Measurements from ENCODE around the gene HAP1.

Gene HAP1

DNA sequence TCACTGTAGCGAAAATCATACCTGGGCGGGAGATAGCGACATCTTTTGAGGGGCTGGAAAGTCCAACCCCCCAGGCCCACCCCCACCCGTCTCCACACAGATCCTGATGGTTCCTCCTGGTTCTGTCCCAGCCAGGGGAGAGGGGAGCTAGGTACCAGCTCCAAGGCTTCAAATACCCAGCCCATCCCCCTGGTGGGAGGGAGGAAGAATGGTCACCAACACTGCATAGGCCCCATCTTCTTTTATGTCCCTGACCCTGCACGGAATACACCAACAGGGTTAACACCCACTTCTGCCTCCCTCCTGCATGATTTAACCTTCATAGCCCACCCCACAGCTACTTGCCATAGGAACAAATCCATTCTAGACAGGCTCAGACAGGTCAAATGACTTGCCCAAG lies 9.3 kb downstream of the HAP1 start:
- TF ChIP-seq, protein P1, sequence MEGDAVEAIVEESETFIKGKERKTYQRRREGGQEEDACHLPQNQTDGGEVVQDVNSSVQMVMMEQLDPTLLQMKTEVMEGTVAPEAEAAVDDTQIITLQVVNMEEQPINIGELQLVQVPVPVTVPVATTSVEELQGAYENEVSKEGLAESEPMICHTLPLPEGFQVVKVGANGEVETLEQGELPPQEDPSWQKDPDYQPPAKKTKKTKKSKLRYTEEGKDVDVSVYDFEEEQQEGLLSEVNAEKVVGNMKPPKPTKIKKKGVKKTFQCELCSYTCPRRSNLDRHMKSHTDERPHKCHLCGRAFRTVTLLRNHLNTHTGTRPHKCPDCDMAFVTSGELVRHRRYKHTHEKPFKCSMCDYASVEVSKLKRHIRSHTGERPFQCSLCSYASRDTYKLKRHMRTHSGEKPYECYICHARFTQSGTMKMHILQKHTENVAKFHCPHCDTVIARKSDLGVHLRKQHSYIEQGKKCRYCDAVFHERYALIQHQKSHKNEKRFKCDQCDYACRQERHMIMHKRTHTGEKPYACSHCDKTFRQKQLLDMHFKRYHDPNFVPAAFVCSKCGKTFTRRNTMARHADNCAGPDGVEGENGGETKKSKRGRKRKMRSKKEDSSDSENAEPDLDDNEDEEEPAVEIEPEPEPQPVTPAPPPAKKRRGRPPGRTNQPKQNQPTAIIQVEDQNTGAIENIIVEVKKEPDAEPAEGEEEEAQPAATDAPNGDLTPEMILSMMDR (conservative IDR thresholded peaks at IDR 0.05; ENCODE audit: low read depth, low read length), result no peak
- H3K9ac ChIP-seq, result no peak overlapping the region

DNA sequence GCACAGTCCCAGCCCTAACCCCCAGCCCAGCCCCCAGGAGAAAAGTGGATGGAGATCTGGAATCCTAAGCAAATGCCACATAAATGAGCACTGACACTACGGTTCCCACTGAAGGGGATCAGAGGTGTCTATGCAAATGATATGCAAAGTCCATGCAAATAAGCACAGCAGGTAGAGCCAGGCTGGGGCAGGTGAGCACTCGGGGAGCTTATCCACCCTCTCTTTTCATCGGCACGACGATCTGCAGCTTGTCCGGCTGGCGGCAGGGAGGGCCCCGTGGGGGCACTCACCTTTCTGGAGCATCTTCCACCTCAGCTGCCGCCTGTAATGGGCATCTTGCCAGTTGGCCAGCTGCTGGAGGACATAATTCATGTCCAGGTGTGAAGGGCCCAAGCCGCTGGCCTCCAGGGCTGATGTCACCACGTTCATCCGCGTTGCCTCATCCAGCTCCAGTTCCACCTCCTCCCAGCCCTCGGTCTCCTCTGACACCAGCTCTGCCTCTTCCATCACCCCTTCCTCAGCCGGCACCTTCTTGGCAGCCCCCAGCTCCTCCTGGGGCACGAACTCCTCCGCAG lies 9.9 kb downstream of the HAP1 start:
- H3K4me1 ChIP-seq (ENCODE audit: low read depth, poor library complexity, severe bottlenecking), result no peaks in the 10 kb centered on the region
- H4K20me1 ChIP-seq (ENCODE audit: insufficient read depth), result no peaks in the 10 kb centered on the region
- H3K4me3 ChIP-seq (IDR thresholded peaks at IDR 0.05; ENCODE audit: insufficient read depth, low read depth, low read length), result no peak overlapping the region
- H3K79me2 ChIP-seq (ENCODE audit: insufficient read depth, low read depth), result no peaks in the 10 kb centered on the region
- no peaks in the 10 kb centered on the region for H3K36me3 ChIP-seq (ENCODE audit: insufficient read depth)
- no peak overlapping the region for H2AFZ ChIP-seq (ENCODE audit: low read depth)
- H3K27me3 ChIP-seq (ENCODE audit: insufficient read depth, low read depth), result no peaks in the 10 kb centered on the region; the same call in 1 of the 2 replicates
- H3K27ac ChIP-seq, result no peak overlapping the region
- TF ChIP-seq, protein P1 (conservative IDR thresholded peaks at IDR 0.05; ENCODE audit: low read depth, low read length), result no peak
- no peak overlapping the region for H3K9ac ChIP-seq
- H3K4me2 ChIP-seq, result no peak overlapping the region

More for the DNA sequence above, 9.3 kb downstream of the HAP1 start:
- Histone ChIP-seq H3K4me2 (no peak overlapping the region), H3K4me1 (ENCODE audit: low read depth, poor library complexity, severe bottlenecking) (no peaks in the 10 kb centered on the region), H3K36me3 (ENCODE audit: insufficient read depth) (no peaks in the 10 kb centered on the region), H3K79me2 (ENCODE audit: insufficient read depth, low read depth) (no peaks in the 10 kb centered on the region), H3K4me3 (IDR thresholded peaks at IDR 0.05; ENCODE audit: insufficient read depth, low read depth, low read length) (no peak overlapping the region), H3K27ac (no peak overlapping the region), H4K20me1 (ENCODE audit: insufficient read depth) (no peaks in the 10 kb centered on the region), H2AFZ (ENCODE audit: low read depth) (no peak overlapping the region), H3K27me3 (ENCODE audit: insufficient read depth, low read depth) (peaks cover under 1% of the 10 kb centered on the region; the same call in 1 of the 2 replicates)

DNA sequence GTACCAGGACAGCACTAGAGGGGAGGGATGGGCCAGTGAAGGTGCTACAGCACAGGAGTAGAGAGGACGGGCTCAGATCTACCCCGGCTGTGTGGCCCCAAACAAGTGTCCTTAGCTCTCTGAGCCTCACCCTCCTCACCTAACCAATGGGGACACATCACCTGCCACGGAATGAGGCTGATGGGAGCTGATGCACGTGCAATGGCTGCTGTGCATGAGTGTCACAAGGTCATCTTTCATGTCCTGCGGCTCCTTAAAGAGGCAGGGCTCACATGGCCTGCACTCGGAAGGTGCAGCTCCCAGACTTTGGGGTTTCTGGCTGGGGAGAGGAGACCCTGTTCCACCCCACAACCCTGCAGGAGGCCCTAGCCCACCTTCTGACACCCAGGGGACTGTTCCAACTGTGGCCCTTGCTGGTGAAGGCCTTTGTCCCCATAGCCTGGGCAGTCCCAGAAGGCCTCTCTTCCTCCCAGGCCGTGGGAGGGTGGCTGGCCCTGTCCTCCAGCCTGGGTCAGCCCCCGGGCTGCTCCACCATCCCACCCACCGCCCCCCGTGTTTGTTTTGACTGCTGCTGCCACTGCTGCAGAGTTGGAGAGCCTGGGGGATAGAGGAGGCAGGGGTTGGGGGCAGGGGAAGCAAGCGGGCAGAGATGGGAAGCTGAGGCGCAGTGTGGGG lies 10.5 kb downstream of the HAP1 start:
- Histone ChIP-seq H3K4me3 (IDR thresholded peaks at IDR 0.05; ENCODE audit: insufficient read depth, low read depth, low read length) (no peak overlapping the region), H3K9ac (no peak overlapping the region), H3K4me2 (no peak overlapping the region), H3K79me2 (ENCODE audit: insufficient read depth, low read depth) (no peaks in the 10 kb centered on the region), H2AFZ (ENCODE audit: low read depth) (no peak overlapping the region), H3K27ac (no peak overlapping the region), H3K27me3 (ENCODE audit: insufficient read depth, low read depth) (no peaks in the 10 kb centered on the region), H3K4me1 (ENCODE audit: low read depth, poor library complexity, severe bottlenecking) (no peaks in the 10 kb centered on the region), H4K20me1 (ENCODE audit: insufficient read depth) (no peaks in the 10 kb centered on the region), H3K36me3 (ENCODE audit: insufficient read depth) (no peaks in the 10 kb centered on the region)
- TF ChIP-seq, protein P1 (conservative IDR thresholded peaks at IDR 0.05; ENCODE audit: low read depth, low read length), result no peak

DNA sequence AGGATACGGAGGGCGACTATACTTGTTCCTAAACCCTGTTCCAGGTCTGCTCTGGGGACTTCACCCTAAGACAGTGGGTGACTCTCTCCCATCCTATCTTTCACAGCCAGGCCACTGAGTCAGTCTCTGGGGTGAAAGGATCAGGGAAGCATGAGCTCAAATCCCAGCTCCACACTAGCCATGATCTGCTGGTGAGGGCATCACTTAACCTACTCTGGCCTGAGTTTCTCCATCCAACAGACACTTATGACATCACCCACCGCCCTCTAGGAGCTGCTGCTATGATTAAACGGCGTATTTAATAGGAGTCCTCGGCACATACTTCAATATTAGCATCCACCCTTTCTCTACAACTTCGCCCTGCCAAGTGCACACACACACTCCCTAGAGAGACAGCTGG lies 12.2 kb downstream of the HAP1 start:
- Histone ChIP-seq H3K4me3 (IDR thresholded peaks at IDR 0.05; ENCODE audit: insufficient read depth, low read depth, low read length) (no peak overlapping the region), H2AFZ (ENCODE audit: low read depth) (no peak overlapping the region), H3K27me3 (ENCODE audit: insufficient read depth, low read depth) (no peaks in the 10 kb centered on the region), H3K4me1 (ENCODE audit: low read depth, poor library complexity, severe bottlenecking) (no peaks in the 10 kb centered on the region), H3K27ac (no peak overlapping the region), H3K9ac (no peak overlapping the region), H3K4me2 (no peak overlapping the region), H3K79me2 (ENCODE audit: insufficient read depth, low read depth) (no peaks in the 10 kb centered on the region), H4K20me1 (ENCODE audit: insufficient read depth) (no peaks in the 10 kb centered on the region), H3K36me3 (ENCODE audit: insufficient read depth) (no peaks in the 10 kb centered on the region)
- TF ChIP-seq, protein P1 (conservative IDR thresholded peaks at IDR 0.05; ENCODE audit: low read depth, low read length), result no peak

All from KMS-11 (cell line).